Middle frontal gyrus (tissue), 1 donor: Measurements from ENCODE around the gene MT1X.
"Not testable (repeated sequence)": the region's sequence is repeated elsewhere in the genome, so short reads cannot be mapped to it uniquely, and the experiment has no call there.

Experiments
- DNase-seq: peaks from one replicate; pipeline ENCODE4 v3.0.0-alpha.2; 2015; ENCODE audit warnings: low spot score; ENCODE audit errors: extremely low spot score

MT1X gene

GRCh38 chr16:56653218-56653617, 29.1 kb upstream of the MT1X start:
- DNase-seq: no peak

DNA sequence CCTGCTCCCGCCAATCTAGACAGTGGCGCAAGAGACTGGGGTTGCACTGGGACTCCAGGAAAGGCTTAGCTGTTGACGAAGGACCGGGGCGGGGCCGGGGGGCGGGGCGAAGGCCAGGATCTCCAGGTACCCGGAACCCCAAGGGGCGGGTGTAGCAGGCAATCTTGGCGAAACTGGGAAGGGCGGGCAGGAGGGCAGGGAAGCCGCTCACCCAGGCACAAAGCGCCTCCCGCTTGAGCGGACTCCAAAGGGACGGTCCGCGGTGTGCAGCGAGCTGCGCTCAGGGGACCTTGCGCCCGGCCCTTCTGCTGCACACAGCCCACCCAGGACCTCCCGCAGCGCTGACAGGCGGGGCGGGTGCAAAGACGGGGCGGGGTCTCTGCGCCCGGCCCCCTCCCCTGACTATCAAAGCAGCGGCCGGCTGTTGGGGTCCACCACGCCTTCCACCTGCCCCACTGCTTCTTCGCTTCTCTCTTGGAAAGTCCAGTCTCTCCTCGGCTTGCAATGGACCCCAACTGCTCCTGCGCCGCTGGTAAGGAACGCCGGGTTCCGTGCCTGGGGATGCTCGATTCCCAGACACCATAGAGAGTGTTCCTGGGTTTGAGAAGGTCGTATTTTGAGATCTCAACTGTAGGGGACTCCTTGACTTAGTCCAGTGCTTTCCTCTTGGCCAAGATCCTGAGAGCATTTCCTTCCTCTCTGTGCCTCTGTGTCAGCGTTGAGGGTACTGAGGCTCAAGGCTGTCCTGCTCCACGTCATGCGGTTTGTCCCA, 24.5 kb upstream of the MT1X start, which contains the start of gene MT1F:
TSS of gene MT1F (plus strand) at position 405 of the 772 bp plus-strand sequence. CDS start at position 505, 100 bp downstream.
- DNase-seq: no peak

DNA sequence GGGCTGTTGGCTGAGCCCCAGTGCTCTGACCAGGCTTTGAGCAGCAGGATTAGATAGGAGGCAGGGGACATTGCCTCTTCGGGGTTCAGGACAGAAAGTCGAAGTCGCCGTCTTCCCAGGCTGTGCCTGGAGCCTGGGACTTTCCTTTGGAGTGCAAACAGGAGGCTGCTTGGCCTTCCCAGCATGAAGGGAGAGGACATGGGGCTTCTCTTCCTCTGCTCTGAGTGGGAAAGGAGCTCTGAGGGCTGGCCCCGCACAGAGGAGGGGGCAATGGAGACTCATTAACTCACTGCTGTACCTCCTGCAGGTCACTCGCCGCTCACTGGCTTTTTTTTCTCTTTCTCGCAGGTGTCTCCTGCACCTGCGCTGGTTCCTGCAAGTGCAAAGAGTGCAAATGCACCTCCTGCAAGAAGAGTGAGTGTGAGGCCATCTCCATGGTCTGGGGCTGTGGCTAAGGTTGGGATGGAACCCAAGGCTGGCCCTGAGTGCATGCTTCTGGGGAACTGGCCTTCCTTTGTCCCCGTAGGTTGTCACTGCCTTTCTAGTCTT, 23.9 kb upstream of the MT1X start:
- DNase-seq: no peak

DNA sequence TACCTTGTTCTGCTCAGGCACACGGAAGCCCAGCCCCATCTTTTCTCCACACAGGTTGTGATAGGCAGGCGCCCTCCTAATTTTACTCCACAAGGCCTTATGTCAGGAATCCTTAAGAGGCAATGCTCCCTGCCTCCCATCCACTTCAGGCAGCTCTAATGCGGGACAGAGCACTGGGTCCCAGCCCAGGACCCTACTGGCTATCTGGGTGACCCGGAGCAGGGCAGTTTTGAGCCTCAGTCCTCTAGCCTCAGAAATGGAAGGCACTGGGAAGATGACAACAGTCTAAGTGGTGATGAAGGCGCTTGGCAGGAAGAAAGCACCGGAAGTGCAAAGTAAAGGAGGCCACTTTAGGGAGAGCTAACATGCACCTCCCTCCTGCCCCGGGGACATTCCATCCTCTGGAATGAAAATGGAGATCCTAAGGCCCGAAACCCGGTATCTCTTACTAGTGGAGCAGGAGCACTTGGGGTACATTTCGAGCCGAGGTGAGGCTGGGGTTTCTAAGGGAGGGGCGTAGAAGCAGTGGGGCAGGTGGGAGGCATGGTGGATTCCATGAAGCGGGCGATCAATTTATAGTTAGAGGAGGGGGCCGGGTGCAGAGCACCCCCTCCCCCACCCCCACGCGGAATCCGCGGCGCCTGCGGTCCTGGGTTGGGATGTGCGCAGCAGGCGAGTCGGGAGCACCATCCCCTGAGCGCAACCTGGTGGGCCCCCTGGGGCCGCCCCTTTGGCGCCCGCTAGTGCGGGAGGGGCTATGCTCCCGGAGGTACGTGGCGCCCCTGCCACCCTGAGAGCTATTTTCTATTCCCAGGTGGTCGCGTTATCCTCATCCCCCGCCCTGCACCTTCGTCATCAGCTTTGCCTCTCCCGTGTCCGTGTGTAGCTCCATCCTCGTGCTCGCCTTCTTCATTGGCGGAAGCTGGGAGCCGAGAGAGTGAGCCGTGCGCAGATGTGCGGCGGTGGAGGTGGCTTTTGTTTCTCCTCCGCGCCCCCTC, 19.6 kb upstream of the MT1X start:
- DNase-seq: no peak

DNA sequence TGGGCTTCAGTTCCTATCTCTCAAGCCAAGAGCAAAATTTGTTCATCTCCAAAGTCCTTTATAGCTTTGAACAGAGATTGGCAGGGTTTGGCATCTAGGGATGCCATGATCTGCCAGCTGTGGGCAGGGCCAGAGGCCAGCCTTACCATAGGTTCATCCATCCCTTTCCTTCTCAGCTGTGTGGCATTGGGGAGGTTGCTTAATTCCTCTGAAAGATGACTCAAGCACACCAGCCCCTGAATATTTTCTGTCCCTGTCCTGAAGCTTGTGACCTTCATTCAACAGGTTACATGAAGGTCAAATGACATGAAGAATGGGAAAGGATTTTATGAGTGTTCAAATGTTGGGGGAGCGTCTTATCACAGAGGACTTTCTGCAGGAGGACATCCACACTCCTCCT, 17.8 kb upstream of the MT1X start:
- no peak for DNase-seq

GRCh38 chr16:56665286-56666261, 16.7 kb upstream of the MT1X start:
- not testable (repeated sequence) for DNase-seq

- DNase-seq: no peak
These were observed 14.4 kb upstream of the MT1X start, which contains the start of gene MT1G for GRCh38 chr16:56667581-56668571. MT1G (minus strand) TSS chr16:56668065; CDS start chr16:56667993, 72 bp downstream.

GRCh38 chr16:56669005-56669839, 13.0 kb upstream of the MT1X start, which contains the start of gene MT1H:
MT1H (plus strand) TSS chr16:56669814; CDS start chr16:56669885, 71 bp downstream.
- no peak for DNase-seq

DNA sequence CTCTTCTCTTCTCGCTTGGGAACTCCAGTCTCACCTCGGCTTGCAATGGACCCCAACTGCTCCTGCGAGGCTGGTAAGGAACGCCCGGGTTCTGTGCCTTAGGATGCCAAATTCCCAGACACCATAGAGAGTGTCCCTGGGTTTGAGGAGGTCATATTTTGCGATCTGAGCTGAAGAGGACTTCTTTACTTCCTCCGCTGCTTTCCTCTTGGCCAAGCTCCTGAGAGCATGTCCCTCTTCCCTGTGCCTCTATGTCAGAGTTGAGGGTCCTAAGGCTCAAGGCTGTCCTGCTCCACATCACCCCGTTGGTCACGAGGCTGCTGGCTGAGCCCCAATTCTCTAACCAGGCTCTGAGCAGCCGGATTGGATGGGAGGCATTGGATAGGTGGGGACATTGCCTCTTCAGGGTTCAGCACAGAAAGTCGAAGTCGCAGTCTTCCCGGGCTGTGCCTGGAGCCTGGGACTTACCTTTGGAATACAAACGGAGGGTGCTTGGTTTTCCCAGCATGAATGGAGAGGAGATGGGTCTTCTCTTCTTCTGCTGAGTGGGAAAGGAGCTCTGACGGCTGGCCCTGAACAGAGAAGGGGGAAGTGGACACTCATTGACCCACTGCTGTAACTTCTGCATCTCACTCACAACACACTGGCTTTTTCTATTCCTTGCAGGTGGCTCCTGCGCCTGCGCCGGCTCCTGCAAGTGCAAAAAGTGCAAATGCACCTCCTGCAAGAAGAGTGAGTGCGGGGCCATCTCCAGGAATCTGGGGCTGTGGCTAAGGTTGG, 12.2 kb upstream of the MT1X start:
- DNase-seq: no peak

DNA sequence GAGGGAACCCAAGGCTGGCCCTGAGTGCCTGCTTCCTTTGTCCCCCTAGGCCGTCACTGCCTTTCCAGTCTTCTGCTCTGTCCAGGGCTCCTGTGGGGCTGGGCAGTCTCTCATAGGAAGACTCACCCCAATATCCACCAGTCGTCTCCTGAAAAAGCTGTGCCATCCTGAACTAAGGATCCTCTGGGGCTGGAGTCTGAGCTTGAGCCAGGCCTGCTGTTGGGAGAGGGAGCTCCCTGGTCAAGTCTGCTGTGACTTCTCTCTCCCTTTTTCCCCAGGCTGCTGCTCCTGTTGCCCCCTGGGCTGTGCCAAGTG, 11.7 kb upstream of the MT1X start:
- DNase-seq: no peak

GRCh38 chr16:56671691-56672090, 10.6 kb upstream of the MT1X start:
- DNase-seq: not testable (repeated sequence)

GRCh38 chr16:56672171-56672570, 10.1 kb upstream of the MT1X start:
- DNase-seq: not testable (repeated sequence)

- no peak for DNase-seq
These were observed 9.3 kb upstream of the MT1X start for GRCh38 chr16:56672761-56673536.

- no peak for DNase-seq
These were observed 8.3 kb upstream of the MT1X start for GRCh38 chr16:56673921-56674320.

- not testable (repeated sequence) for DNase-seq
These were observed 7.7 kb upstream of the MT1X start for GRCh38 chr16:56674570-56674969.

DNA sequence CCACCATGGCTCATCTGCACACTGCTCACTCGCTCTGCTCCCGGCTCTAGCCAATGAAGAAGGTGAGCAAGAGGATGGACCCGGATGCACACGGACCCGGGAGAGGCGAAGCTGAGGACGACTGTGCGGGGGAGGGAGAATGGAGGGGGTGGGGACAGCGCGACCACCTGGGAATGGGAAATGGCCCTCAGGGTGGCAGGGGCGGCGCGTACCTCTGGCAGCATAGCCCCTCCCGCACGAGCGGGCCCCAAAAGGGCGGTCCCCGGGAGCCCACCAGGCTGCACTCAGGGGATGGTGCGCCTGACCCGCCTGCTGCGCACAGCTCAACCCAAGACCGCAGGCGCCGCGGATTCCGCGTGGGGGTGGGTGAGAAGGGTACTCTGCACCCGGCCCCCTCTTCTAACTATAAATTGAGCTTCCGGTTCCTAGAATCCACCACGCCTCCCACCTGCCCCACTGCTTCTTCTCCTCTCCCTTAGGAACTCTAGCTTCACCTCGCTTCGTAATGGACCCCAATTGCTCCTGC, 6.5 kb upstream of the MT1X start:
- DNase-seq: no peak

DNA sequence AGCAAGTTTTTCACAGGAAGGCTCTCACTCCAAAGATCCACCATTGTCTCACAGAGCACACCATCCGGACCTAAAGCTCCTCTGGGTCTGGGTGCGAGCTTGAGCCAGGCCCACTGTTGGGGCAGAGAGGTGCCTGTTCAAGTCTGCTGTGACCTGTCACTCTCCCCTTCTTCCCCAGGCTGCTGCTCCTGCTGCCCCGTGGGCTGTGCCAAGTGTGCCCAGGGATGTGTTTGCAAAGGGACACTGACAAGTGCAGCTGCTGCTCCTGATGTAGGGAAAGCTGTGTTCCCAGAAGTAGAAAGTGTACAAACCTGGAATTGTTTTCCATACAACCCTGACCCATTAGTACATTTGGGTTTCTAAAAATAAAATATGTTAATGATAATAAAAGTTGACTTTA, 4.8 kb upstream of the MT1X start:
- DNase-seq: no peak
